Sigmoid colon (tissue), 7 donors: Measurements from ENCODE around the gene ZNF831. TPM values are rescaled to one million over a fixed set of nuclear protein-coding genes. Genes with fewer than 3 reads are reported as not detected.

Source experiments
- DNase-seq: peaks from one replicate; pipeline ENCODE4 v3.0.0-alpha.2; 2019
- H3K27ac ChIP-seq, 4 donors: fragments of 200-600 bp; sonication (generic); one replicate each; pipeline ENCODE4 v1.5.1; 2016 to 2019; ENCODE audit warnings: mild to moderate bottlenecking in 1 of 4
- H3K27me3 ChIP-seq, 3 donors: fragments of 200-600 bp; sonication (generic); one replicate each; pipeline ENCODE4 v1.5.1; 2019; ENCODE audit warnings: mild to moderate bottlenecking in 1 of 3
- H3K36me3 ChIP-seq, 4 donors: fragments of 200-600 bp; sonication (generic); one replicate each; pipeline ENCODE4 v1.5.1; 2016 to 2019
- H3K4me1 ChIP-seq, 4 donors: fragments of 200-600 bp; sonication (generic); one replicate each; pipeline ENCODE4 v1.5.1; 2017 to 2019
- H3K4me3 ChIP-seq, 4 donors: fragments of 200-600 bp; sonication (generic); one replicate each; pipeline ENCODE4 v1.5.1; 2017 to 2019; ENCODE audit warnings: mild to moderate bottlenecking in 2 of 4, moderate library complexity in 1 of 4
- H3K9me3 ChIP-seq, 4 donors: fragments of 200-600 bp in 3 of 4; sonication (generic) in 3 of 4; one replicate each; pipeline versions ENCODE4 v1.5.1 to v1.6.1; 2013 to 2019
- EP300 ChIP-seq, 4 donors: sonication (generic); formaldehyde crosslinking; IDR thresholded peaks; one replicate each; pipeline ENCODE4 v1.6.1; 2017; ENCODE audit warnings: antibody characterized with exemption in 4 of 4
- POLR2A ChIP-seq, 2 donors: fragments of 450-650 bp; IDR thresholded peaks; one replicate each; pipeline ENCODE4 v1.6.1; 2016; ENCODE audit warnings: antibody characterized with exemption in 2 of 2, mild to moderate bottlenecking in 2 of 2, moderate library complexity in 2 of 2
- POLR2AphosphoS5 ChIP-seq, 4 donors: sonication (generic); formaldehyde crosslinking; IDR thresholded peaks; one replicate each; pipeline ENCODE4 v1.6.1; 2017; ENCODE audit warnings: antibody characterized with exemption in 4 of 4
- WGBS, 2 donors: extraction: QIAGEN DNeasy Blood & Tissue Kit; methylation state at CpG; one replicate each; pipeline ENCODE4 v1.1.7; 2013; 5-methylcytosine and 5-hydroxymethylcytosine counted together
- intact Hi-C: fragments of 100-400 bp; cut with DNase I; formaldehyde crosslinking; loops from one replicate; pipeline ENCODE4 v1.15.1; 2023
- polyA plus RNA-seq, 3 donors: library from polyadenylated mRNA; stranded (reverse); fragments of 200-250 nt; gene quantifications; one replicate each; pipeline ENCODE4 v1.2.3, GENCODE V29; 2013
- total RNA-seq, 4 donors: library from RNA; depleted of rRNA; stranded (reverse); fragments of >200 nt; gene quantifications; one replicate each; pipeline ENCODE4 v1.1.0, GENCODE V29; 2016
- TF ChIP-seq, protein P1 (sequence below), 4 experiments: fragments of 450-650 bp in 3 of 4; fragments of 200-600 bp in 1 of 4; IDR thresholded peaks; one replicate each; pipeline ENCODE4 v1.5.1; 2016 to 2019; ENCODE audit warnings: antibody characterized with exemption in 4 of 4, mild to moderate bottlenecking in 3 of 4, moderate library complexity in 2 of 4
- donor health status: healthy with polysubstance abuse.
- donor health status: Bipolar disorder and iron deficiency.
- donor health status: healthy.

Gene ZNF831
- total and polyA plus RNA-seq, 7 donors: under 0.01 to 4.4 (median 0.50) TPM; not detected in 1

DNA sequence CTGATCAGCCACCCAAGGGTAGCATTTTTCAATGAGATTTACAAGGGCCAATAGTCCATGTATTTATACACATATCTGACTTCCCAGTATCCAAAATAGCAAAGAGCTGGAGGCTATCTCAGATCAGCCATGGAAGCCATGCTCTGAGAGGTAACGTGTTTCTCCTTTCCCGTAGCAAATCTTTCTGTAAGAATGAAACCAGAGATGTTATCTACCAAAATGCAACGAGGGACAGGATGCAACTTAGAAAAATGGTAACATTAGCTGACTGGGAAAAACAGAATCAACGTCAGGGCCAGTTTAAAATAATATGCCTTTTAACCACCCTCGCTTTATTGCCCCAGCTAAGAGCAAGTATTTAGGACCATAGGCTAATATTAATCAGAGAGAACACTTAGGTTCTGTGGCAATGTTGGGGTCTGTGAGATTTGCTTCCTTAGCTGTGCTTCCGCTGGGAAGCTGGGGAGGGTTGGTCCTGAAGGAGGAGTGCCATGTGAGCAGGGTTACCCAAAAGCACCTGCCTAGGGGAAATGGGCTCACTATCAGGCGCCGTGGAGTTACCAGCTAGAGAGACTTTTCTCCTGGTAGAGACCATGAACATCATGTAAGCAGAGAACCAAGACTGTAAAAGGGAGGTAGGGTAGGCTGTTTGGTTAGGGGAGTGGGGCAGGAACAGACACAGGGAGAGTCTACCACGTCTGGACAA is 1.2 kb downstream of the ZNF831 start:
- Histone ChIP-seq H3K27me3 (peaks cover 0 to 3% (median 0%) of the 10 kb centered on the region in 3 donors), H3K27ac (no peak overlapping the region), H3K9me3 (no peaks in the 10 kb centered on the region), H3K36me3 (no peaks in the 10 kb centered on the region), H3K4me1 (no peaks in the 10 kb centered on the region), H3K4me3 (no peak overlapping the region)
- 68 to 73% methylated on average over 9 of the region's 9 CpGs for WGBS, 2 donors
- no peak for DNase-seq
- intact Hi-C loops: no loop called here
- TF ChIP-seq, protein P1, sequence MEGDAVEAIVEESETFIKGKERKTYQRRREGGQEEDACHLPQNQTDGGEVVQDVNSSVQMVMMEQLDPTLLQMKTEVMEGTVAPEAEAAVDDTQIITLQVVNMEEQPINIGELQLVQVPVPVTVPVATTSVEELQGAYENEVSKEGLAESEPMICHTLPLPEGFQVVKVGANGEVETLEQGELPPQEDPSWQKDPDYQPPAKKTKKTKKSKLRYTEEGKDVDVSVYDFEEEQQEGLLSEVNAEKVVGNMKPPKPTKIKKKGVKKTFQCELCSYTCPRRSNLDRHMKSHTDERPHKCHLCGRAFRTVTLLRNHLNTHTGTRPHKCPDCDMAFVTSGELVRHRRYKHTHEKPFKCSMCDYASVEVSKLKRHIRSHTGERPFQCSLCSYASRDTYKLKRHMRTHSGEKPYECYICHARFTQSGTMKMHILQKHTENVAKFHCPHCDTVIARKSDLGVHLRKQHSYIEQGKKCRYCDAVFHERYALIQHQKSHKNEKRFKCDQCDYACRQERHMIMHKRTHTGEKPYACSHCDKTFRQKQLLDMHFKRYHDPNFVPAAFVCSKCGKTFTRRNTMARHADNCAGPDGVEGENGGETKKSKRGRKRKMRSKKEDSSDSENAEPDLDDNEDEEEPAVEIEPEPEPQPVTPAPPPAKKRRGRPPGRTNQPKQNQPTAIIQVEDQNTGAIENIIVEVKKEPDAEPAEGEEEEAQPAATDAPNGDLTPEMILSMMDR (IDR thresholded peaks at IDR 0.05): no peak
- no peak for TF ChIP-seq POLR2AphosphoS5 (IDR thresholded peaks at IDR 0.05)
- no peak for TF ChIP-seq EP300 (IDR thresholded peaks at IDR 0.05)
- TF ChIP-seq POLR2A (IDR thresholded peaks at IDR 0.05): no peak

DNA sequence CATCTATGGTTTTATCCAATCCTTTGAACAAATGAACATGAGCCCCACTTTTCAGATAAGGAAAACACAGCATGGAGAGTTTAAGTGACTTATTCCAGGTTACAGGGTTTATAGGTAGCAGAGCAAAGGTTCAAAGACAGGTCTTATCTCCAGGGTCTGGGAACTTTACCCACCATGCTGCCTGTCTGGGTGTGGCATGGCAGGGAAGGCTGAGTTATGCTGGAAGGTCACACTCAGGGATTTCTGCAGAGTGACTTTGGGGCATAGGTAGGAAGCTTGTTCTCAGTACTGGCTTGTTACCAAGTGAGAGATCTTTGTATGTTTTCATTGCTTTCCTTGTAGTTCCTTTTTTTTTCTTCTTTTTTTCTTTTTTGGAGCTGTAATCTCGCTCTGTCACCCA is 1.8 kb downstream of the ZNF831 start:
- H3K9me3 ChIP-seq: no peaks in the 10 kb centered on the region
- no peak overlapping the region for H3K27ac ChIP-seq
- peaks cover 0 to 8% (median 0%) of the 10 kb centered on the region in 3 donors for H3K27me3 ChIP-seq
- intact Hi-C loops: no loop called here
- H3K36me3 ChIP-seq: no peaks in the 10 kb centered on the region
- H3K4me3 ChIP-seq: no peak overlapping the region
- no peak for DNase-seq
- WGBS, 2 donors: 27 to 69% methylated on average over 1 of the region's 1 CpG
- TF ChIP-seq, protein P1 (IDR thresholded peaks at IDR 0.05): no peak
- TF ChIP-seq POLR2AphosphoS5 (IDR thresholded peaks at IDR 0.05) (no peak), EP300 (IDR thresholded peaks at IDR 0.05) (no peak), POLR2A (IDR thresholded peaks at IDR 0.05) (no peak)
- H3K4me1 ChIP-seq: no peaks in the 10 kb centered on the region

DNA sequence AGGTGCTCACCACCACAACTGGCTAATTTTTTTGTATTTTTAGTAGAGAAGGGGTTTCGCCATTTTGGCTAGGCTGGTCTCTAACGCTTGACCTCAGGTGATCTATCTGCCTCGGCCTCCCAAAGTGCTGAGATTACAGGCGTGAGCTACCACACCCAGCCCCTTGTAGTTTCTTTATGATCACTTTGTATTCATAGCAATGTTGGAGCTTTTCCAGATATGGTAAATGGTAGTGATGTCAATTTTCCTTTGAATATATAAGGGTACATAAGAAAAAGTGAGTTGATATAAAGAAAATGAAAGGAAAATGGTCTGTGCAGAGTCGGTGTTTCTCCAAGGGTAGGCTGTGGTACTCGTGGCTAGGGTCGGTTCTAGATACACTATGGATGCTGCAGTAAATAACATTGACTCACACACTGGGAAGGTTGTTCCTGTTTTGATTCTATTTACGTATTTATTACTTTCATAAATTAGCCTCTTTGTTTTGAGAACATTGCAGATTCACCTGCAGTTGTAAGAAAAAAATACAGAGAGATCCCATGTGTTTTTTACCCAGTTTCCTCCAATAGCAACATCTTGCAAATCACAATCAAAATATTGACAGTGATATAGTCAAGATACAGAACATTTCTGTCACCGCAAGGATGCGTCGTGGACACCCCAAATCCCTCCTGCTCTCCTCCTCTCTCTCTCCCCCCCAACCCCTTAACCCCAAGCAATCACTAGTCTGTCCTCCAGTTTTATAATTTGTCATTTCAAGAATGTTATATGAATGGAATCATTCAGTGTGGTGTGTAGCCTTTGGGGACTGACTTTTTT is 2.5 kb downstream of the ZNF831 start:
- 23 to 53% methylated on average over 11 of the region's 11 CpGs for WGBS, 2 donors
- H3K4me1 ChIP-seq: no peaks in the 10 kb centered on the region
- no peak overlapping the region for H3K4me3 ChIP-seq
- no peak for TF ChIP-seq POLR2AphosphoS5 (IDR thresholded peaks at IDR 0.05)
- TF ChIP-seq, protein P1 (IDR thresholded peaks at IDR 0.05): no peak
- TF ChIP-seq EP300 (IDR thresholded peaks at IDR 0.05): no peak
- no peak for TF ChIP-seq POLR2A (IDR thresholded peaks at IDR 0.05)
- intact Hi-C loops: no loop called here
- no peaks in the 10 kb centered on the region for H3K36me3 ChIP-seq
- peaks cover 0 to 8% (median 0%) of the 10 kb centered on the region in 3 donors for H3K27me3 ChIP-seq
- H3K9me3 ChIP-seq: no peaks in the 10 kb centered on the region
- no peak for DNase-seq
- no peak overlapping the region for H3K27ac ChIP-seq

DNA sequence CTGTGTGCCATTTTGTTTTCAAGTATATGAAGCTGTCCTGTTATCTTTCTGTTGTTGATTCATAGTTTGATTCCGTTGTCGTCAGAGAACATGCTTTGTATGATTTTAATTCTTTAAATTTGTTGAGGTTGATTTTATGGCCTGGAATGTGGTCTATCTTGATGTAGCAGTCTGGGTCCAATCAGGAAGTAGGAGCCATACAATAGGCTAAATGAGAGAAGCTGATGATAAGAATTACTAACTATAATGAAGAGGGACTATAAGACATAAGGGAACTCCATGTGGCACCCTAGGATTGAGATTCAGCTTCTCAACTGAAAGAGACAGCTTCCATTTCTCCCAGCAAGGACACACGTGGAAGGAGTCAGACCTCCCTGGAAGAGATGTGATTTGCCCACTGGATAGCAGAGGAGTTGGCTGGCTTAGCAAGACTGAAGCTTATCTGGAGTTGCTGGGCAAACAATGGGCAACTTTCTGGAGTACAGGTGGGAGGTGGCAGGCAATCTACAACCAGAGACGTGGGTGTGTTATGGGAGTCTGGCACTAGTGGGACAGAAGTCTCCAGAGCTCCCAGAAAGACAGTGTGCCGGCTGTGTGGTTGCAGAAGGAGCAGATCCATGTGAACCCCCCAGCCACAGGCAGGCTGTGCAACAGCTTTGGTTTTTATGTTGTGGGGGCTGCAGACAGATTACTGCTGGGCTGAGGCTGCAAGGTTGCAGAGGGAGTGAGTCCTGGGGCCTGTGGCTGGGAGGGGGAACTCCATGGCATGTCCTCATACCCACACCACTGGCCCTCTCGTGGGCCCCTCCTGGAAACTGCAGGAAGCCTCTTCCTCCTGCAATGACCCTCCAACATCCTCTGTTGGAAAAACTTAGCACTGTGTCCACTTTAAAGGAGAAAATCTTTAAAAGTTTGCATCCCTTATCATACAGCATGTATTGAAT is 7.1 kb downstream of the ZNF831 start:
- no peak for DNase-seq
- no peaks in the 10 kb centered on the region for H3K4me1 ChIP-seq
- no peaks in the 10 kb centered on the region for H3K36me3 ChIP-seq
- TF ChIP-seq POLR2AphosphoS5 (IDR thresholded peaks at IDR 0.05): no peak
- no peak for TF ChIP-seq EP300 (IDR thresholded peaks at IDR 0.05)
- TF ChIP-seq, protein P1 (IDR thresholded peaks at IDR 0.05): no peak
- no peak for TF ChIP-seq POLR2A (IDR thresholded peaks at IDR 0.05)
- WGBS, 2 donors: 18 to 67% methylated on average over 6 of the region's 6 CpGs
- H3K27ac ChIP-seq: no peak overlapping the region
- no peaks in the 10 kb centered on the region for H3K9me3 ChIP-seq
- intact Hi-C loops: no loop called here
- H3K27me3 ChIP-seq: peaks cover 0 to 8% (median 0%) of the 10 kb centered on the region in 3 donors
- no peak overlapping the region for H3K4me3 ChIP-seq
